Measurements from ENCODE around the gene CKLF.
"Not testable (repeated sequence)": the region's sequence is repeated elsewhere in the genome, so short reads cannot be mapped to it uniquely, and the experiment has no call there.

The CKLF gene

DNA sequence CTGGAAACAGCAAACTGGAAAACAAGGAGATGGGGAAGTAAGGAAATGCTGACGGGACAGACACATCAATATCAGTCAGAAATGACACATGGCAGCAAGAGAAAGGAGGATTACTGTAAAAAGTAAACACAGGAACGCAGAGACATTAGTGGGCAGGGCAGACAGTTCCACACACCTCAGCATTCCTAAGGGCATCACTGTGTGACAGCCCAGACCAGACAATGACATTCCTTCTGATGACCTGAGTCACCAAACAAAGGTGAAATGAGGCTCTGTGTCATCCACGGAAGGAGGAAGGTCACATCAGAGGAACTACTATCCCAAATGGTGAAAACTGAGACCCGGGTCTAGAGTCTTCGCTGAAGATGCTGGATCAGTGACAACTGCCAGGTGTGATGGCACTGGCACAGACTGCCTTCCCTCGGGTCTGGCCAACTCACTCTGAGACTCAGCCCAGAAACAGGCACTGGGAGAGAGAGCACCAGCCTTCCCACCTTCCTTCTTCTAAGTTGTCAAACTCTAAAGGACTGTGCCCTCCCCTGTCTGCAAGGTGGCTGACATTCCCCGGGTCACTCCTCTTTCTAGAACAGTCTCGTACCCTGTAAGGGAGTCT, 39.2 kb upstream of the CKLF start:
- peaks cover 47% of the 10 kb centered on the region for H3K4me1 Mint-ChIP-seq
- CTCF ChIA-PET = interaction anchor here (1.0 to 5.9 kb wide), 4 partner anchors 9 to 76 kb away, joined by 3 to 37 read pairs (median 6); partner anchors contain the start of gene CMTM2

DNA sequence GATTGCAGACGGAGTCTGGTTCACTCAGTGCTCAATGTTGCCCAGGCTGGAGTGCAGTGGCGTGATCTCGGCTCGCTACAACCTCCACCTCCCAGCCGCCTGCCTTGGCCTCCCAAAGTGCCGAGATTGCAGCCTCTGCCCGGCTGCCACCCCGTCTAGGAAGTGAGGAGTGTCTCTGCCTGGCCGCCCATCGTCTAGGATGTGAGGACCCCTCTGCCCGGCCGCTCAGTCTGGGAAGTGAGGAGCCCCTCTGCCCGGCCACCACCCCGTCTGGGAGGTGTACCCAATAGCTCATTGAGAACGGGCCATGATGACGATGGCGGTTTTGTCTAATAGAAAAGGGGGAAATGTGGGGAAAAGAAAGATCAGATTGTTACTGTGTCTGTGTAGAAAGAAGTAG, 38.0 kb upstream of the CKLF start:
- CTCF ChIA-PET, H3K4me3 Mint-ChIP-seq, H3K27me3 Mint-ChIP-seq, H3K9me3 Mint-ChIP-seq, DNase-seq, H3K36me3 Mint-ChIP-seq, H3K27ac Mint-ChIP-seq: not testable (repeated sequence)
- H3K4me1 Mint-ChIP-seq = peaks cover 52% of the 10 kb centered on the region

More for the DNA sequence above, 39.2 kb upstream of the CKLF start:
- no peaks in the 10 kb centered on the region for H3K9me3 Mint-ChIP-seq
- no peak overlapping the region for H3K27ac Mint-ChIP-seq
- H3K4me3 Mint-ChIP-seq = no peak overlapping the region
- no peaks in the 10 kb centered on the region for H3K27me3 Mint-ChIP-seq
- H3K36me3 Mint-ChIP-seq = peaks cover 3% of the 10 kb centered on the region
- DNase-seq = no peak

DNA sequence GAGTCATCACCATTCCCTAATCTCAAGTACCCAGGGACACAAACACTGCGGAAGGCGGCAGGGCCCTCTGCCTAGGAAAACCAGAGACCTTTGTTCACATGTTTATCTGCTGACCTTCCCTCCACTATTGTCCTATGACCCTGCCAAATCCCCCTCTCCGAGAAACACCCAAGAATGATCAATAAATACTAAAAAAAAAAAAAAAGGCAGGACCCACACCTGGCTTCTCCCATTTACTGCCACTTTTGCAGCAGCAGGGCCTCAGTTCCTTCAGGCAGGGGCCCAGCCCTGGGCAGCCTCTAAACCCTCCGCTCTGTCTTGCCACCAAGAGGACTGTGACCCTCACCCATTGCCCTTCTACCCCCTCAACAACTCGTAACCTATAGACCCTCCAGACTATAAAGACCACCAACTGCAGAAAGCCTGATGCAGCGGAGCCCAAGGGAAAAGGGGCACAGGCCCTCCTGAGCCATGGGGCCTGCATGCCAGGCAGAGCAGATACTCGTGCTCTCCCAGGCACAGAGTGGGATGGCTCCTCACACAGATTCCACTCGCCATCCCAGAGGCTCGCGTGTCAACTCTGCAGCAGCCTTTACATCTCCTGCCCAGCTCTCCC, 37.3 kb upstream of the CKLF start:
- Mint-ChIP-seq H3K27ac (peak overlapping the region; percentile 67), H3K4me1 (peaks cover 59% of the 10 kb centered on the region)
- not testable (repeated sequence) for H3K9me3 Mint-ChIP-seq, H3K36me3 Mint-ChIP-seq, DNase-seq, H3K27me3 Mint-ChIP-seq, H3K4me3 Mint-ChIP-seq
- CTCF ChIA-PET = interaction anchor here (0.7 to 1.5 kb wide), 15 partner anchors 23 to 353 kb away, joined by 3 to 16 read pairs (median 6); partner anchors contain the start of gene CKLF

DNA sequence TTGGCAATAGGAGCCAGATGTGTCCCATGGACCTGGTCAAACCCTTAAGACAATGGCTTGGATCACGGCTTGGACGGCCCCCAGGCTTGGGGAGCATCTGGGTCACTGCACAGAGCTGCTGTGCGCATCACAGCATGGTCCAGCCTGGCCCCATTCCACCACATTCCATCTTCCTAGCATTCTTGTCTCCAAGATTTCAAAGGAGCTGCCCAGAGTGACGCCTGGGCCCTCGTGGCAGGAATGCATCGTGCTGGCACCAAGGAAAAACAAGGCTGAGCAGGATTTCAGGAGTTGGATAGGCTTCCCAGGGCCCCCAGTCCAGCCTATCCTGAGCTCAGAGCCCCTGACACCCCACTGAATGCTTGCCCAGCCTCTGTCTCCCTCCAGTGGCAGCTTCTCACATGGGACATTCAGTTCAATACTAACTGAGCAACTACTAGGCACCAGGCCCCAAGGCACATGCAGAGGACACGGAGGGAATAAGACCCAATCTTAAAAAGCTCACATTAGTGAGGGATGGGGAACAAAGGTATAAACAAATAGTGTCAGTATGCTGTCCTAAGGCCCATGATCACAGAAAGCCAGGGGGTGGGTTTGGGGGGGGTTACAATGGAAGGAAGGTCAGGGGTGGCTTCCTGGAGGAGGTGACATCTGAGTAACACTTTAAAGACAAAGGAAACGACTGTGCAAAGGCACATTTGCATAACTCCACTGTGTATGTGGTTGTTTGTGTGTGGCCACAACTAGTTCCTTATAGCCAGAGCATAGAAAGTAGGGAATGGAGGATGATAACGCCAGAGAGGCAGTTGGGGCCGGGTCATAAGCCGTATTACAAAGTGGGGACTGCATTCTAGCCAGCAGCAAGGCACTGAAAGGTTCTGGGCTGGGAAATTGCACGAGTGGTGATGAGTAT, 36.5 kb upstream of the CKLF start:
- Mint-ChIP-seq H3K27me3 (peaks cover 4% of the 10 kb centered on the region), H3K4me1 (peaks cover 66% of the 10 kb centered on the region), H3K4me3 (peak overlapping the region; percentile 52), H3K27ac (peak overlapping the region; percentile 91), H3K36me3 (peaks cover 3% of the 10 kb centered on the region), H3K9me3 (no peaks in the 10 kb centered on the region)
- CTCF ChIA-PET = interaction anchor here (0.6 to 1.5 kb wide), 16 partner anchors 24 to 352 kb away, joined by 3 to 16 read pairs (median 6); partner anchors contain the start of gene CKLF
- DNase-seq = peak; percentile 54

DNA sequence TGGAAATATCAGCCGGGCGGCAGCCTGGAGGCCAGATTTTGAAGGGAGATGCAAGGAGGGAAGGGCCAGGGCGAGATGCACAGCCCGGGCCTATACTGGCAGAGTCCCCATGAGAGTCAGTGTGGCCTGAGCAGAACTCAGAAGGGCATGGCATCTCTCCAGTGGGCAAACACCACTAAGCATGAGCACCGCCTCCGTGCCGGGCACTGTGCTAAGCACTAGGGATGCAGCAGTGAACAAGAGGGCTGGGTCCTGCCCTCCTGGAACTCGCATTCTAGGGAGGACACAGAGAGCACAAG, 35.9 kb upstream of the CKLF start:
- peaks cover 72% of the 10 kb centered on the region for H3K4me1 Mint-ChIP-seq
- CTCF ChIA-PET = interaction anchor here (0.6 to 1.5 kb wide), 9 partner anchors 32 to 172 kb away, joined by 3 to 16 read pairs (median 7); partner anchors contain the start of gene CKLF
- peak overlapping the region; percentile 91 for H3K27ac Mint-ChIP-seq
- no peak for DNase-seq
- H3K9me3 Mint-ChIP-seq = no peaks in the 10 kb centered on the region
- H3K4me3 Mint-ChIP-seq = peak overlapping the region; percentile 52
- H3K36me3 Mint-ChIP-seq = peaks cover 3% of the 10 kb centered on the region
- H3K27me3 Mint-ChIP-seq = peaks cover 4% of the 10 kb centered on the region

DNA sequence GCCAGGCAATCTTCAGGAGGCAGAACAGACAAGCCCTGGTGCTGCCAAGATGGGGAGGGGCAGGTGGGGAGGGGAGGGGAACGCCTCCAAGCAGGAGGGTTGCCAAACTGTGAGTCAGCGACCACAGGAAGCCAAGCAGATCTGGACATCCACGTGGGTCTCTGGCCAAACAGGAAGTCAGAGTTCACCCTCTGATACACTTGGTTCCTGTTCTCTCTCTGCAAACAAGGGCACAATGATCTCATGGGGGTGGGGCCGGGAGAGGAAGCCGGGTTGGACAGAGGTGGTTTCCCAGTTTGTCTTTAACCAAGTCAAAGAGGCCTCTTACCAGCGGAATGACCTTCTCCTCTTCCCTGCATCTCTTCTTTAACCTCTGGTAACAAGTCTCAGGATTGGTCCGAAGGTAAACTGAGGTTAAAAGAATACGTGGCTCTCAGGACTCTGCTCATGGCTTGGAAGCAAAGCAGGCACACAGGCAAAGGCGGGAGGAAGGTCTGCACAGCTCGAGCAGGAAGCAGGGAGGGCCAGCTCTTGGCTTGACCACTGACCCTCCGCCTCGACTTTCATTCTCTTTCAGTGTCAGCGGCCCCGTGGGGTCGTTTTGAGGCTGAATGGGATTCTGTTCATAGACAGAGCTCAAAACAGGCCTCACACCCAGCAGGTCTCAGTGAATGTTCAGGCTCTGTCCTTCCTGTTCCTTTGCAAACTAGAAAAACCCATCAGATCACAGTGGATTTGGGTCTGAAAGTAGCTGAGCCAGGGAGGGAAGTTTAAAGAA, 35.4 kb upstream of the CKLF start:
- Mint-ChIP-seq H3K27me3 (peaks cover 4% of the 10 kb centered on the region), H3K36me3 (peaks cover 3% of the 10 kb centered on the region), H3K4me1 (peaks cover 76% of the 10 kb centered on the region), H3K4me3 (peak overlapping the region; percentile 52), H3K9me3 (no peaks in the 10 kb centered on the region), H3K27ac (peak overlapping the region; percentile 91)
- peak; percentile 86 for DNase-seq
- CTCF ChIA-PET = interaction anchor here (0.9 to 1.6 kb wide), 6 partner anchors 32 to 72 kb away, joined by 3 to 5 read pairs (median 3); partner anchors contain the start of genes CKLF and CMTM2

DNA sequence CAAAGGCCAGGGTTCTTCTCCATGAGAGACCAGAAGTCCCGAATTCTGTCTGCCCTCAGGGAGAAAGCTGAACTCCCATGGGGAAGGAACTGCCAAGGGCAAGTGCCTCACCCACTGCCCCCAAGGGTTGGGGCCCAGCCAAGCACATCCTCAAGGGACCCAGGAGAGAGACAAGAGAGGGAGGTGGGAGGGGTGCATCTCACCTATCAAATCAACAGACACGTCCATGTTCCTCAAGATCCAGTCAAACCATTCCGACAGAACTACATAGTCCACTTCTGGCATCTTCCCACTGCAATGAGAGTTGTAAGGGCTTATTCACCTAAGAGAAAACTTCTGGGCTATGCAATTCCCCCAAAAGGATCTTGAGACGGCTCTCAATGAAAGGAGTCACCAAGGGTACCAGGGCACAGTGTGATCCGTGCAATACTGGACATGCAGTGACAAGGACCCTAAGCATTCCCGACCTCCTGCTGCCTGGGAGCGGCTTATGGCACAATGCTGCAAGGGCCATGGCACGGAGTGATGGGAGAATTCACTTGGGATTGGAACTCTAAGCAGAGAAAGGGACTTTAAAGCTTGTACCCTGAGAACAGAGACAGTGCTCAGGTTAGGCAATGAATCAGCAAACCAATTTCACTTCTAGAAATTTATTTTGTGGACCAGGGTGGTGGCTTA, 34.7 kb upstream of the CKLF start:
- DNase-seq = no peak
- Mint-ChIP-seq H3K36me3 (peaks cover 3% of the 10 kb centered on the region), H3K27ac (peak overlapping the region; percentile 91), H3K9me3 (no peaks in the 10 kb centered on the region), H3K4me1 (peaks cover 81% of the 10 kb centered on the region), H3K4me3 (no peak overlapping the region), H3K27me3 (peaks cover 4% of the 10 kb centered on the region)
- CTCF ChIA-PET = interaction anchor here (0.7 to 1.6 kb wide), 7 partner anchors 31 to 72 kb away, joined by 3 to 5 read pairs (median 3); partner anchors contain the start of genes CKLF, CMTM2 and TK2

DNA sequence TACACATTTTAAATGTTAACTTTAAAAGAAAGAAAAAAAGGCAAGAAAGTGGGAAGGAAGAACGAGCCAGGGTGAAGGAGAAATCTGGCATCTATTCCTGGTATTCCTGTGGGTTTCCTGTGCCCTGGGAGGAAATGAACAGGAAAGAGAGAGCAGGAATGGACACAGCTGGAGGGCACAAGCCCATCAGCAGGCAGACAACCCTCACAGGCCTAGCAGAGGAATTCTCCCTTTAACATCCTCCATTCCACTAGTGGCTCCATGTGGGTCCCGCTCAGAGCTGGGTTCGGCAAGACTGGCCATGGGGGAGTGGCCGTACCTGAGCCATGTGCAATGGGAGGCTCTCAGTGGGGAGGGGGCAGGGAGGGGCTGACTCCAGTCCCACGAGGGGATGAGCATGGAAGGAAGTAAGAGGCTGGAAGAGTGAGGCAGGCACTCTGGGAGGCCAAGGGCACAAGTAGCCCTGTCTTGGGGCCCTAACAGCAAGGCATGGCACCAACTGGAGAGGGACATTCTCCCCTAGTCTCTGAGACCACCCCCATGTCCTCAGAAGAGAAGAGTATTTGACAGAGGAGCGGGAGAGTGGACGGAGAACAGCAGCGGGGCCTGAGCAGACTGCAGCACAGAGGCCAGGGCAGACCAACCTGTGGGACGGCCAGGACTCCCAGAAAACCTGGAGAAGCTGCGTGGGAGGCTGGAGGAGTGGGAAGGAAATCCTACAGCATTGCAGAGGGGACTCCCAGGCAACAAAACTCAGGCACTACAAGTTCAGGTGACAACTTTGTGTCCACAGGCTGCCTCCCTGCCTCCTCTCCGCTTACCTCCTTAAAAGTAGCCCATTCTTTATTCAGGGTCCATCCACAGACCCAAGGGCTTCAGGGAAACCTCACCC, 32.6 kb upstream of the CKLF start:
- Mint-ChIP-seq H3K4me3 (no peak overlapping the region), H3K4me1 (peaks cover 97% of the 10 kb centered on the region), H3K27ac (peak overlapping the region; percentile 70), H3K36me3 (peaks cover 2% of the 10 kb centered on the region), H3K27me3 (peaks cover 4% of the 10 kb centered on the region), H3K9me3 (no peaks in the 10 kb centered on the region)
- CTCF ChIA-PET = interaction anchor here (1.1 to 6.3 kb wide), 2 partner anchors 32 to 88 kb away, joined by 3 to 39 read pairs; partner anchors contain the start of genes CKLF and TK2
- no peak for DNase-seq

DNA sequence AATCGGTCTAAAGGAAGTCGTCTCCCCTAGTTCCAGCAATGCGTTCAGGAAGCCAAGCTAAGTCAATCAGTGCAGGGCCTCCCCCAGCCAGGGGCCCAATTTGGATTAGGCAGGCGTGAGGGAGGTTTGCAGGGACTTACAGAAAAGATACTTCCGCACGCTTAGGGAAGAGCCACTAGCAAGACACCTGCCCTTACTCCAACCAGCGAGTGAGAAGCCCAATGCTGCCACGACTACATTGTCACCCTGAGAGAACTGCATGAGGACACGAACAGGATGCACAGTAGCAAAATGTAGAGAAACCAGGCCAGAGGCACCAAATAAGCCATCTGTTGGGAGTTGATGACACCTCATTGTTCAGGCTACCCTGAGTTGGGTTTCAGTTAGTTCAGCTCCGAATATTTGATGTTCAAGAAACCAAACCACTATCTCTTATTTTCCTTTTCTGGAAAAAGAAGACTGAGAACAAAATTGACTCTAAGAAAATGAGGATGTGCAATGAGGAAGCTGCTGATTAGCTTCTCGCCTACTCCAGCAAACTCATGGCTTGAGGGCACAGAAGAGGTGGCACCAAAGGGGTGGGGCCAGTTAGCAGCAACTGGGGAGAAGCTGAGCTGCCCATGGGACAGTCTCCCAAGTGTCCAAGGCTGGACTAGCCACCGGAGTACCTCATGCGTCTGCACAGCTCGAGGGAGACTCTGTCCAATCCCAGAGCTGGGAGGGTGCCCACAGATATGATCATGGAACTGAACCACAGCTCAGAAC, 31.8 kb upstream of the CKLF start:
- CTCF ChIA-PET = interaction anchor here (1.1 to 6.3 kb wide), 4 partner anchors 31 to 87 kb away, joined by 3 to 39 read pairs (median 8); partner anchors contain the start of genes CKLF and TK2
- Mint-ChIP-seq H3K36me3 (peaks cover 2% of the 10 kb centered on the region), H3K27ac (peak overlapping the region; percentile 70), H3K4me1 (peaks cover 97% of the 10 kb centered on the region), H3K9me3 (no peaks in the 10 kb centered on the region), H3K27me3 (peaks cover 4% of the 10 kb centered on the region), H3K4me3 (no peak overlapping the region)
- no peak for DNase-seq

DNA sequence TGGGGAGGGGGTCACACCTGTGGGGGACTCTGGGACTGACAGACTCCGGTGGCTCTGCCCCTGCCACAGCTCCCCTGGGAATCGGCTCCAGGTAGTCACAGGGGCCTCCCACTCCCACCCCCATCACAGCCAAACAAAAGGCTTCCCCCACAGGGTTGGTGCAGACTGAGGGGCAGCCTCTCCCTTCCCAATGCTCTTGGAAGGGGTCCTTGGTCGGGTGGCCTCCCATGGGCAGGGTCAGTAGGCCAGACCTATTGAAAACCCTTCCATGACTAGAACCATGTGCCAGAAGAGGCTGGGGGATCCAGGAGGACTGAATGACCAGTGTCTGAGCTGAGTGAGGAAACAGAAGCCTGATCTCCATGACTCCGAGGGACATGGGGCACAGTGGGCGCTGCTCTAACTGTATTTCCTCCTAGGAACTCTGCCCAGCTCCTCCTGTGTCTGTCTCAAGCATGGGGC, 31.1 kb upstream of the CKLF start:
- no peak for DNase-seq
- peaks cover 97% of the 10 kb centered on the region for H3K4me1 Mint-ChIP-seq
- peak overlapping the region; percentile 51 for H3K4me3 Mint-ChIP-seq
- peaks cover 4% of the 10 kb centered on the region for H3K27me3 Mint-ChIP-seq
- CTCF ChIA-PET = interaction anchor here (1.0 to 6.3 kb wide), 7 partner anchors 23 to 114 kb away, joined by 3 to 39 read pairs (median 3); partner anchors contain the start of genes CKLF and TK2
- peak overlapping the region; percentile 91 for H3K27ac Mint-ChIP-seq
- peaks cover 2% of the 10 kb centered on the region for H3K36me3 Mint-ChIP-seq
- no peaks in the 10 kb centered on the region for H3K9me3 Mint-ChIP-seq

DNA sequence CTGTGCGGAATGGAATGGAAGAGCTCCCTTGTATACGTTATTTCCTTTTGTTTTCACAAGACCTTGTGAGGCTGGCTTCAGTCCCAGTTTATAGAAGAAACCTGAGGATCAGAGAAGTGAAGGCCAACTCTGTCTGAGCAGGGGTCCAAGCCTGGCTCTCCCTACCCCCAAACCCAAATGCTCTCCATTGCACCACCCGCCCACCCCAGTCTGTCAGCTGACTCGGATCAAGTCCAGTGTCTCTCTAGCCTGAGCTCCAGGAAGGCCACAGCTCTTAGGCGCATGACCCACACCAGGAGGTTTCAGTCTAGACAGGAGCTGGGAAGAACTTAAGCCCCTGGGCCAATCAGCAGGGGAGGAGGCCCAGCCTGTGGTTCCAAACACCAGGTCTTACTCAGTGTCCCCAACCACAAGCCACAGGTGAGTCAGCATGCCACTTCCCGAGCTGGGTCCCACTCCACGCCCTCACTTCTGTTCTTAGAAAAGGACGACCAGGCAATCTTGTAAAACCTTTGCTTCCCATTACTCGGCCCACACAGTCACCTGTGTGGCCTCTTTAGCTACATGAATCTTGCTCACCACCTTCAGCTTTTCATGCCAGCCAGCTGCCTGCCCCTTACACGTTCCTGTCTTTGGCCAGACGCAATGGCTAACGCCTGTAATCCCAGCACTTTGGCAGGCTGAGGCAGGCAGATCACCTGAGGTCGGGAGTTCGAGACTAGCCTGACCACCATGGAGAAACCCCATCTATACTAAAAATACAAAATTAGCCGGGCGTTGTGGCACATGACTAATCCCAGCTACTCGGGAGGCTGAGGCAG, 30.2 kb upstream of the CKLF start:
- CTCF ChIA-PET = interaction anchor here (0.8 to 6.3 kb wide), 9 partner anchors 9 to 115 kb away, joined by 3 to 39 read pairs (median 3); partner anchors contain the start of genes CKLF and TK2
- H3K9me3 Mint-ChIP-seq = no peaks in the 10 kb centered on the region
- peak overlapping the region; percentile 91 for H3K27ac Mint-ChIP-seq
- peak overlapping the region; percentile 51 for H3K4me3 Mint-ChIP-seq
- peak; percentile 92 for DNase-seq
- peaks cover 4% of the 10 kb centered on the region for H3K27me3 Mint-ChIP-seq
- peaks cover 97% of the 10 kb centered on the region for H3K4me1 Mint-ChIP-seq
- peaks cover 2% of the 10 kb centered on the region for H3K36me3 Mint-ChIP-seq

All from activated naive CD4-positive, alpha-beta T cell treated with anti-CD3 and anti-CD28 coated beads, Interleukin-2, amount 10 ng/mL, durations not matched to agents 7 days and 5 days (primary cell).